Fibroblast of villous mesenchyme (primary cell): Measurements from ENCODE around the gene GTF2H2C. TPM values are rescaled to one million over a fixed set of nuclear protein-coding genes. Genes with fewer than 3 reads are reported as not detected.
A peak's percentile ranks its signal among the peaks of the same experiment; 100 is the strongest.
"Not testable (repeated sequence)": the region's sequence is repeated elsewhere in the genome, so short reads cannot be mapped to it uniquely, and the experiment has no call there.

ENCODE experiments used
- DNase-seq: peaks from one replicate; pipeline ENCODE4 v3.0.0-alpha.2; 2010; ENCODE audit warnings: low read depth
- H3K4me3 ChIP-seq: 2 replicates; pipeline ENCODE4 v1.5.1; 2011; ENCODE audit warnings: low read depth, mild to moderate bottlenecking, low read length
- total RNA-seq: library from RNA; depleted of rRNA; stranded (reverse); fragments of >200 nt; gene quantifications from 2 replicates; pipeline ENCODE4 v1.2.3, GENCODE V29; 2012
- TF ChIP-seq, protein P1 (sequence below): IDR thresholded peaks from 2 replicates; pipeline ENCODE4 v1.5.1; 2012; ENCODE audit warnings: low read depth, mild to moderate bottlenecking, low read length; ENCODE audit not compliant: insufficient read depth

Gene GTF2H2C
- 36.1 and 47.5 TPM in 2 replicates for total RNA-seq

- peak; percentile 72 for DNase-seq
- H3K4me3 ChIP-seq: peak within 1 kb of the TSS; percentile 52
- TF ChIP-seq, protein P1, sequence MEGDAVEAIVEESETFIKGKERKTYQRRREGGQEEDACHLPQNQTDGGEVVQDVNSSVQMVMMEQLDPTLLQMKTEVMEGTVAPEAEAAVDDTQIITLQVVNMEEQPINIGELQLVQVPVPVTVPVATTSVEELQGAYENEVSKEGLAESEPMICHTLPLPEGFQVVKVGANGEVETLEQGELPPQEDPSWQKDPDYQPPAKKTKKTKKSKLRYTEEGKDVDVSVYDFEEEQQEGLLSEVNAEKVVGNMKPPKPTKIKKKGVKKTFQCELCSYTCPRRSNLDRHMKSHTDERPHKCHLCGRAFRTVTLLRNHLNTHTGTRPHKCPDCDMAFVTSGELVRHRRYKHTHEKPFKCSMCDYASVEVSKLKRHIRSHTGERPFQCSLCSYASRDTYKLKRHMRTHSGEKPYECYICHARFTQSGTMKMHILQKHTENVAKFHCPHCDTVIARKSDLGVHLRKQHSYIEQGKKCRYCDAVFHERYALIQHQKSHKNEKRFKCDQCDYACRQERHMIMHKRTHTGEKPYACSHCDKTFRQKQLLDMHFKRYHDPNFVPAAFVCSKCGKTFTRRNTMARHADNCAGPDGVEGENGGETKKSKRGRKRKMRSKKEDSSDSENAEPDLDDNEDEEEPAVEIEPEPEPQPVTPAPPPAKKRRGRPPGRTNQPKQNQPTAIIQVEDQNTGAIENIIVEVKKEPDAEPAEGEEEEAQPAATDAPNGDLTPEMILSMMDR: peak; percentile 19
These were observed at the start of gene GTF2H2C for GRCh38 chr5:69559908-69560330. Gene GTF2H2C, plus strand, starts transcription at chr5:69560191. Its CDS starts 4,942 bp downstream, at chr5:69565133.

GRCh38 chr5:69510694-69511093, 49.3 kb upstream of the GTF2H2C start:
- H3K4me3 ChIP-seq: no peak overlapping the region
- no peak for DNase-seq
- TF ChIP-seq, protein P1: no peak

- TF ChIP-seq, protein P1: no peak
- H3K4me3 ChIP-seq: no peak overlapping the region
- peak; percentile 81 for DNase-seq
These were observed 47.2 kb upstream of the GTF2H2C start for GRCh38 chr5:69512740-69513260.

GRCh38 chr5:69515570-69515969, 44.4 kb upstream of the GTF2H2C start:
- not testable (repeated sequence) for H3K4me3 ChIP-seq, DNase-seq

DNA sequence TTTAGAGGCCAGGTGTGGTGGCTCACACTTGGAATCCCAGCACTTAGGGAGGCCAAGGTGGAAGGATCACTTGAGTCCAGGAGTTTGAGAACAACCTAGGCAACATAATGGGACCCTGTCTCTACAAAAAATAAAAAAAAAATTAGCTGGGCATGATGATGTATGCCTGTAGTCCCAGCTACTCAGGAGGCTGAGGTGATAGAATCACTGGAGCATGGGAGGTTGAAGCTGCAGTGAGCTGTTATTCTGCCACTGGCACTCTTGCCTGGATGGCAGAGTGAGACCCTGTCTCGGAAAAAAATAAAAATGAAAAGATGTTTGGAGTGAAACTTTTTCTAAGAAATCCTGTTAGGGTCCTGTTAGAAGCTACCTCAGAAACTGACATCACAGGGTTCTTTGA, 43.2 kb upstream of the GTF2H2C start:
- no peak for DNase-seq
- TF ChIP-seq, protein P1: no peak
- no peak overlapping the region for H3K4me3 ChIP-seq

GRCh38 chr5:69517763-69518212, 42.2 kb upstream of the GTF2H2C start:
- peak; percentile 65 for DNase-seq
- no peak overlapping the region for H3K4me3 ChIP-seq
- TF ChIP-seq, protein P1: no peak

DNA sequence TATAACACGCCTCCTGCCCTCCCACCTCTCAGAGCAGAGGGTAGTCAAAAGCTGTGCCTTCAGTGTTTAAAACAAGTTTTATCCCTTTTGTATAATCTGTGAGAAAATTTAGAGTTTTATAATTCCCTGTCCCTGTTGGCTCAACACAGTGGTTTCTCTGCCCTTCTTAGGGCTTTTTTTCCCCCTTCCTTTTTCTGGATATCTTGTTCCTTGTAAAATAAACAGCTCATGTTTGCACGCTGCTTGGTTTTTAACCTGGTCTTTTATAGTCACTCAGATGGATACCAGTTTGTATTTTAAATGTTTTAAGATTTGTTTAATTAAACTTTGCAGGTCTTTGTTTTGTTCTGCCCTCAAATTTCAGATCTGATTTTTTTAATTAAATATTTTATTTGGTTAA, 40.7 kb upstream of the GTF2H2C start:
- TF ChIP-seq, protein P1: no peak
- H3K4me3 ChIP-seq: no peak overlapping the region
- DNase-seq: peak; percentile 16
